ENCODE results near the gene ZCCHC9. TPM values are rescaled to one million over a fixed set of nuclear protein-coding genes. Genes with fewer than 3 reads are reported as not detected.

ZCCHC9 gene
- total RNA-seq, 2 experiments from 2014 or later = 19.2 to 27.4 TPM

GRCh38 chr5:81283976-81284375, 17.4 kb upstream of the ZCCHC9 start:
- H3K9me3 ChIP-seq (ENCODE audit: low read length) = no peaks in the 10 kb centered on the region
- peaks cover 5% of the 10 kb centered on the region for H3K4me1 ChIP-seq (ENCODE audit: insufficient read depth, low read length, poor library complexity, severe bottlenecking)
- no peak overlapping the region for H3K4me3 ChIP-seq (ENCODE audit: low read depth, low read length, poor library complexity, severe bottlenecking)
- BruUV-seq (replicated peaks) = no TSS peak
- H3K4me2 ChIP-seq (ENCODE audit: low read length) = no peak overlapping the region
- peaks cover 2% of the 10 kb centered on the region; the same call in 1 of the 2 replicates for H3K79me2 ChIP-seq (ENCODE audit: insufficient read depth, low read depth, low read length)
- no peak for TF ChIP-seq EZH2phosphoT487 (IDR thresholded peaks at IDR 0.05; ENCODE audit: borderline replicate concordance, low read depth, low read length)
- TF ChIP-seq, protein P1, sequence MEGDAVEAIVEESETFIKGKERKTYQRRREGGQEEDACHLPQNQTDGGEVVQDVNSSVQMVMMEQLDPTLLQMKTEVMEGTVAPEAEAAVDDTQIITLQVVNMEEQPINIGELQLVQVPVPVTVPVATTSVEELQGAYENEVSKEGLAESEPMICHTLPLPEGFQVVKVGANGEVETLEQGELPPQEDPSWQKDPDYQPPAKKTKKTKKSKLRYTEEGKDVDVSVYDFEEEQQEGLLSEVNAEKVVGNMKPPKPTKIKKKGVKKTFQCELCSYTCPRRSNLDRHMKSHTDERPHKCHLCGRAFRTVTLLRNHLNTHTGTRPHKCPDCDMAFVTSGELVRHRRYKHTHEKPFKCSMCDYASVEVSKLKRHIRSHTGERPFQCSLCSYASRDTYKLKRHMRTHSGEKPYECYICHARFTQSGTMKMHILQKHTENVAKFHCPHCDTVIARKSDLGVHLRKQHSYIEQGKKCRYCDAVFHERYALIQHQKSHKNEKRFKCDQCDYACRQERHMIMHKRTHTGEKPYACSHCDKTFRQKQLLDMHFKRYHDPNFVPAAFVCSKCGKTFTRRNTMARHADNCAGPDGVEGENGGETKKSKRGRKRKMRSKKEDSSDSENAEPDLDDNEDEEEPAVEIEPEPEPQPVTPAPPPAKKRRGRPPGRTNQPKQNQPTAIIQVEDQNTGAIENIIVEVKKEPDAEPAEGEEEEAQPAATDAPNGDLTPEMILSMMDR (conservative IDR thresholded peaks at IDR 0.05; ENCODE audit: low read length) = no peak
- no peaks in the 10 kb centered on the region for H3K9me2 ChIP-seq (ENCODE audit: insufficient read depth, low read length)
- H3K36me3 ChIP-seq (ENCODE audit: insufficient read depth, low read length) = peaks cover 5% of the 10 kb centered on the region
- no peak overlapping the region for H2AFZ ChIP-seq (ENCODE audit: low read length)
- DNase-seq (ENCODE audit: low spot score) = no peak
- intact Hi-C loops (cut with micrococcal nuclease; ENCODE audit: unreplicated experiment) = no loop called here
- CTCF ChIA-PET (ENCODE audit: unreplicated experiment) = no interaction called here
- no peak overlapping the region for H3K27ac ChIP-seq (ENCODE audit: low read depth, low read length, poor library complexity, severe bottlenecking)
- POLR2A ChIA-PET = interaction anchor here (1.0 kb wide), 1 partner anchor 51 kb away, joined by 3 read pairs; the partner anchor contains the start of gene CKMT2
- no peaks in the 10 kb centered on the region for H4K20me1 ChIP-seq (ENCODE audit: insufficient read depth, low read length)

- Histone ChIP-seq H3K27ac (ENCODE audit: low read depth, low read length, poor library complexity, severe bottlenecking) (no peak overlapping the region), H3K36me3 (ENCODE audit: insufficient read depth, low read length) (peaks cover 9% of the 10 kb centered on the region), H3K4me3 (ENCODE audit: low read depth, low read length, poor library complexity, severe bottlenecking) (no peak overlapping the region), H3K4me1 (ENCODE audit: insufficient read depth, low read length, poor library complexity, severe bottlenecking) (peaks cover 5% of the 10 kb centered on the region), H3K9me3 (ENCODE audit: low read length) (peaks cover 6% of the 10 kb centered on the region; the same call in 1 of the 2 replicates), H3K4me2 (ENCODE audit: low read length) (no peak overlapping the region), H3K79me2 (ENCODE audit: insufficient read depth, low read depth, low read length) (peaks cover 19% of the 10 kb centered on the region), H4K20me1 (ENCODE audit: insufficient read depth, low read length) (no peaks in the 10 kb centered on the region), H2AFZ (ENCODE audit: low read length) (no peak overlapping the region), H3K9me2 (ENCODE audit: insufficient read depth, low read length) (no peaks in the 10 kb centered on the region)
- intact Hi-C loops (cut with micrococcal nuclease; ENCODE audit: unreplicated experiment) = no loop called here
- no peak for DNase-seq (ENCODE audit: low spot score)
- CTCF ChIA-PET (ENCODE audit: unreplicated experiment) = no interaction called here
- POLR2A ChIA-PET = interaction anchor here (0.7 kb wide), 1 partner anchor 348 kb away, joined by 3 read pairs; no protein-coding TSS in a partner anchor
- BruUV-seq (replicated peaks) = no TSS peak
- TF ChIP-seq EZH2phosphoT487 (IDR thresholded peaks at IDR 0.05; ENCODE audit: borderline replicate concordance, low read depth, low read length) = no peak
- TF ChIP-seq, protein P1 (conservative IDR thresholded peaks at IDR 0.05; ENCODE audit: low read length) = no peak
These were observed 15.2 kb upstream of the ZCCHC9 start for GRCh38 chr5:81286059-81286617.

DNA sequence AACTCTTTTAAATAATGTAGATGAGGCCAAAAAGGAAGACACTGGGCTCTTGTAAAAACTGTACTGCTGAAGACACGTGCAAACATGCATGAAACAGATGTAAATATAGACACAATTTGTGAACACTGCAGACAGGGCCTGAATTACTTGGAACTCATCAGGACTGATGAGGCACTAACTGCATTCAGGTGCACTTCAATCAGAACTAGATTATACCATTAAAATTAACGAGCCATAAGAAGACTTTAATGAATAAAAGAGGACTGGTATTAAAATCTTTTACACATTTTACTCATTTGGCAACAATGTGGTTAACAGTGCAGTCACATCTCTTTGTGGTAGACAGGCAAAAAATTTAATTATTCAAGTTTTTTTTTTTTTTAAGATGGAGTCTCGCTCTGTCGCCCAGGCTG, 13.4 kb upstream of the ZCCHC9 start:
- H3K36me3 ChIP-seq (ENCODE audit: insufficient read depth, low read length) = peaks cover 24% of the 10 kb centered on the region
- peaks cover 30% of the 10 kb centered on the region for H3K79me2 ChIP-seq (ENCODE audit: insufficient read depth, low read depth, low read length)
- TF ChIP-seq, protein P1 (conservative IDR thresholded peaks at IDR 0.05; ENCODE audit: low read length) = no peak
- TF ChIP-seq EZH2phosphoT487 (IDR thresholded peaks at IDR 0.05; ENCODE audit: borderline replicate concordance, low read depth, low read length) = no peak
- peaks cover 23% of the 10 kb centered on the region for H3K9me3 ChIP-seq (ENCODE audit: low read length)
- no peak overlapping the region for H3K4me2 ChIP-seq (ENCODE audit: low read length)
- H3K27ac ChIP-seq (ENCODE audit: low read depth, low read length, poor library complexity, severe bottlenecking) = no peak overlapping the region
- CTCF ChIA-PET (ENCODE audit: unreplicated experiment) = interaction anchor here (0.6 kb wide), 1 partner anchor 15 kb away, joined by 5 read pairs; no protein-coding TSS in a partner anchor
- peaks cover 5% of the 10 kb centered on the region for H3K4me1 ChIP-seq (ENCODE audit: insufficient read depth, low read length, poor library complexity, severe bottlenecking)
- no peak for DNase-seq (ENCODE audit: low spot score)
- H3K9me2 ChIP-seq (ENCODE audit: insufficient read depth, low read length) = no peaks in the 10 kb centered on the region
- no peak overlapping the region for H2AFZ ChIP-seq (ENCODE audit: low read length)
- H4K20me1 ChIP-seq (ENCODE audit: insufficient read depth, low read length) = no peaks in the 10 kb centered on the region
- no peak overlapping the region for H3K4me3 ChIP-seq (ENCODE audit: low read depth, low read length, poor library complexity, severe bottlenecking)
- no TSS peak for BruUV-seq (replicated peaks)
- POLR2A ChIA-PET = interaction anchor here (0.6 to 0.7 kb wide), 3 partner anchors 10 to 1578 kb away, joined by 3 to 5 read pairs (median 3); no protein-coding TSS in a partner anchor
- intact Hi-C loops (cut with micrococcal nuclease; ENCODE audit: unreplicated experiment) = no loop called here
